ENCODE measurements around the gene LHX1.

The LHX1 gene

DNA sequence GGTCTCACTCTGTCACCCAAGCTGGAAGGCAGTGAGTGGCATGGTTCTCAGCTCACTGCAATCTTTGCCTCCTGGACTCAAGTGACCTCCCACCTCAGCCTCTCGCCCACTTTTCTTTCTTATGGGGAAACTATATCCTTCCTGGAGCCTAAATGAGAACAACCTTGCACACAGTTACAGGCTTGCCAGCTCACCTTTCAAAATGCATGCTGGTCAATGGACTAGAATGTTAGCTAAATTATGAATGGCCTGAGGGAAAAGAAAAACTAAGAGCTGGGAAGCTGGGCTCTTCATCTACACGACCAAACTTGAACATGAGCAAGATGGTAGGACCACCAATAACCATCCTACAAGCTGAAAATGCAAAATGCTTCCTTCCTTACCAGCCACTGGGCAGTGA, 10.6 kb upstream of the LHX1 start:
- in situ Hi-C loops (cut with HindIII; ENCODE audit: low pct_ligation_motif_present, low sequenced_read_pairs) = no loop called here
- H3K27me3 ChIP-seq (replicated peaks) = peaks cover 36% of the 10 kb centered on the region
- H3K4me3 ChIP-seq (ENCODE audit: low read depth, low read length) = no peak overlapping the region
- TF ChIP-seq, protein P1, sequence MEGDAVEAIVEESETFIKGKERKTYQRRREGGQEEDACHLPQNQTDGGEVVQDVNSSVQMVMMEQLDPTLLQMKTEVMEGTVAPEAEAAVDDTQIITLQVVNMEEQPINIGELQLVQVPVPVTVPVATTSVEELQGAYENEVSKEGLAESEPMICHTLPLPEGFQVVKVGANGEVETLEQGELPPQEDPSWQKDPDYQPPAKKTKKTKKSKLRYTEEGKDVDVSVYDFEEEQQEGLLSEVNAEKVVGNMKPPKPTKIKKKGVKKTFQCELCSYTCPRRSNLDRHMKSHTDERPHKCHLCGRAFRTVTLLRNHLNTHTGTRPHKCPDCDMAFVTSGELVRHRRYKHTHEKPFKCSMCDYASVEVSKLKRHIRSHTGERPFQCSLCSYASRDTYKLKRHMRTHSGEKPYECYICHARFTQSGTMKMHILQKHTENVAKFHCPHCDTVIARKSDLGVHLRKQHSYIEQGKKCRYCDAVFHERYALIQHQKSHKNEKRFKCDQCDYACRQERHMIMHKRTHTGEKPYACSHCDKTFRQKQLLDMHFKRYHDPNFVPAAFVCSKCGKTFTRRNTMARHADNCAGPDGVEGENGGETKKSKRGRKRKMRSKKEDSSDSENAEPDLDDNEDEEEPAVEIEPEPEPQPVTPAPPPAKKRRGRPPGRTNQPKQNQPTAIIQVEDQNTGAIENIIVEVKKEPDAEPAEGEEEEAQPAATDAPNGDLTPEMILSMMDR (IDR thresholded peaks at IDR 0.05; ENCODE audit: low read depth, low read length, missing control alignments) = no peak
- DNase-seq = no peak
- no peak overlapping the region for H3K27ac ChIP-seq
- no peaks in the 10 kb centered on the region for H3K36me3 ChIP-seq (replicated peaks)

DNA sequence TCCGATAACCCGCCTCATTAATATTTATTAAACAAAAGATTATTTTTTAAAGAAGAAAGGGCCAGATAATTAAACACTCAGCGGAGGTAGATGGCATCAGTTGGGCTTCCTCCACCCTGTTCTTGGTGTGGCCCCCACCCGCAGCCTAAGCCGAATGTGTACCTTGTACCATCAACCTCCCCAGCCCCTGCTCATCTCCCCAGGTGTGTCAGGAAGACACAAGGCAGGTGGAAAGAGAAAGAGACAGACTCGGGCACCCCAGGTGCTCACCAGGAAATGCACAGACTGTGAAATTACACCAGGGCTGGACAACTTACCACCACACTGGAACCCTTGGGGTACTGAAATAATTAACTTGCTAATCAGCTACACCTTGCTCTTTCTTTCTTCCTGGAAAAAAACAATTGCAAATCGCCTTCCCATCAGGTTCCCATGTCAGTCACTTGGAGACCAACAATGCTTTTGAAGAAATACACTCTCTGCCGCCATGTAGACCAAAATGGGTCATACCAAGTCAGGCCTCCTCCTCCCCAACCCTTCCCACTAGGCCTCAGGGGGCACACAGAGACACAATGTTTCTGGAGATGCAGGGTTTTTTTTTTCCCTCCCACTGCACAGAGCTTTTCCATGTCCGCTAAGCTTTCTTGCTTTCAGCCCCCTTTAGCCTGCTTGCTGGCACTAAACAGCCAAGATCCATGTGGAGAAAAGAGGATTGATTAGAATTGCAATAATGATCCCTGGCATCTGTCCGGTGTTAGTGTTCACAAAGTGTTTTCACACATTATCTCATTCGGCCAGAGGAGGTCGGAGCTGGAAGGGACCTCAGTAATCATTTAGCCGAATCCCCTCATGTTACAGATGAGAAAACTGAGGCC, 8.6 kb upstream of the LHX1 start:
- in situ Hi-C loops (cut with HindIII; ENCODE audit: low pct_ligation_motif_present, low sequenced_read_pairs) = no loop called here
- H3K36me3 ChIP-seq (replicated peaks) = no peaks in the 10 kb centered on the region
- DNase-seq = no peak
- no peak overlapping the region for H3K4me3 ChIP-seq (ENCODE audit: low read depth, low read length)
- H3K27ac ChIP-seq = no peak overlapping the region
- TF ChIP-seq, protein P1 (IDR thresholded peaks at IDR 0.05; ENCODE audit: low read depth, low read length, missing control alignments) = no peak
- peaks cover 54% of the 10 kb centered on the region for H3K27me3 ChIP-seq (replicated peaks)

DNA sequence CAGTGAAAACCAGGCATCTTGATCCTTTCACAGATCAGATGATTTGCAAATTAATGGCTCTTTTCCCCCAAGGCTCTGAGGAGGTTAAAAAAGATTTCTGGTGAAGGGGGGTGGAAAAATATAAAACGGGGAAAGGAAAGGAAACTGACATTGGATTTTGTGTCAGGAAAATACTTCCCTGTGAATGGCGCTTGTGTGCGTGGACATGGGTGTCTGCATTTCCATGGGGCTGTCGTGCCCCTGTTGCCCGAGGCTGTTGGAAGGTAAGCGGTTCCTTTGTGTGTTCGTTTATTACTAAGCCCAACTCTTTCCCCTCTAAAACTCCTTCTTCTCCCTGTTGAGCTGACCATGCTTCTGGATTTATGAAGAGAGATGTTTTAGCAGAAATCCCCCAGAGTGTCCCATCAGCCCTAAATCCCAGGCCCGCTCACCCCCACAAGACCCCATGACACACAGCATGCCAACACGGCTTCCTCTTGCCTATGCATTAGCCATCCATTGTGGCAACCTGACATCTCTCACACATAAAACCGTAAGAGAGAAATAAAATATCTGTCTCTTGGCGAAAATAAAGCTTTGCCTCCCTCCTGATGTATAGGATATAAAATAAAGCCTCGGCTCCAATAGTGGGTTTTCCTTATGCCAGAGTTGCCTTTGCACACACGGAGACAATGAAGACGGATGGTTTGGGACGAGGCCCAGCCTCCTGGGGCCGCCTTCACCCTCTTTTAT, 7.3 kb upstream of the LHX1 start:
- Histone ChIP-seq H3K27me3 (replicated peaks) (peaks cover 67% of the 10 kb centered on the region), H3K27ac (no peak overlapping the region), H3K36me3 (replicated peaks) (no peaks in the 10 kb centered on the region), H3K4me3 (ENCODE audit: low read depth, low read length) (no peak overlapping the region)
- no peak for DNase-seq
- in situ Hi-C loops (cut with HindIII; ENCODE audit: low pct_ligation_motif_present, low sequenced_read_pairs) = no loop called here
- TF ChIP-seq, protein P1 (IDR thresholded peaks at IDR 0.05; ENCODE audit: low read depth, low read length, missing control alignments) = no peak

DNA sequence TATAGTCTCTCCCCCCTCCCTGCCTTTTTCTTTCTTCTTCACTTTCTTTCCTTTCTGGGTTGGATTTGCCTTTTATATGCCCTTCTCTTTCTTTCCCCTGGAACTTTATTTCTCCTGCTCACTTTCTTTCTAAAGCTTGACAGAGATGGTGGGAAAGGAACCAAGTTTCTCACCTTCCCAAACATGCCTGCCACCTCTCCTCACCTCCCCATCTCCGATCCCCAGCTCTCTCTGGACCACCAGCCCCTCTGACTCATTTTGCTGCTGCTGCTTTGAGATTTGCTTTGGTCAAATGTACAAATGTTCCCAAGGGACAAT, 6.7 kb upstream of the LHX1 start:
- H3K27me3 ChIP-seq (replicated peaks) = peaks cover 72% of the 10 kb centered on the region
- no peak overlapping the region for H3K4me3 ChIP-seq (ENCODE audit: low read depth, low read length)
- in situ Hi-C loops (cut with HindIII; ENCODE audit: low pct_ligation_motif_present, low sequenced_read_pairs) = no loop called here
- DNase-seq = no peak
- H3K27ac ChIP-seq = no peak overlapping the region
- no peaks in the 10 kb centered on the region for H3K36me3 ChIP-seq (replicated peaks)
- TF ChIP-seq, protein P1 (IDR thresholded peaks at IDR 0.05; ENCODE audit: low read depth, low read length, missing control alignments) = no peak

DNA sequence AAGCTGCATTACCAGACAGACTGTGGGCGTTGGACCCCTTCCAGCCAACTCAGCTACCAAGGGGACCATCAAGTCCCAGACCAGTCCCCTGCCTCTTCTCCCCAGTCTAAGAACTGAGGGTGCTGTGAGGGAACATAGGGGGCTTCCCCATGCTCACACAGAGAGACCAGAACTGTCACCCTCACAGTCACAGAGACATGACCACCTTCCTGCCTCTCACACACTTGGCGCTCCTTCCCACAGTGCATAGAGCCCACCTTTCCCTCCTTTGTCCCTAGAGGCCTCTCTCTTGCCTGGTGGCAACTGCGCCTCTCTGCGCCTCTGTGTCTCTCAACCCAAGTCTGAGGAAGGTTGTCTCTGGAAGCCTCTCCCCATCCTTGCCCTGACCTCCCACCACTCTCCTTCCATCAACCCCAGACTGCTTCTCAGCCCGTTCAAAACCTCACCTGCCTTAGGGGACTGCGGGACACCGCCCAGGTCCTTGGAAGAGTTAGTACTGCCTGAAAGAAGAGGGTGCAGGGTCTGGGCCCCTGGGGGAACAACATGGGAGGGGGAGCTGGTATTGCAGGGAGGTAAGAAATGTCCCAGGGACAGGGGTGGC, 6.1 kb upstream of the LHX1 start:
- no peaks in the 10 kb centered on the region for H3K36me3 ChIP-seq (replicated peaks)
- no peak overlapping the region for H3K27ac ChIP-seq
- peaks cover 79% of the 10 kb centered on the region for H3K27me3 ChIP-seq (replicated peaks)
- DNase-seq = no peak
- H3K4me3 ChIP-seq (ENCODE audit: low read depth, low read length) = no peak overlapping the region
- in situ Hi-C loops (cut with HindIII; ENCODE audit: low pct_ligation_motif_present, low sequenced_read_pairs) = no loop called here
- TF ChIP-seq, protein P1 (IDR thresholded peaks at IDR 0.05; ENCODE audit: low read depth, low read length, missing control alignments) = no peak
